Measurements from ENCODE around the gene TOPBP1. TPM values are rescaled to one million over a fixed set of nuclear protein-coding genes. Genes with fewer than 3 reads are reported as not detected.

The TOPBP1 gene
- total and polyA plus RNA-seq, 2 of the 4 experiments (the other 2 are of a cell fraction): 19.5 to 50.5 TPM

GRCh38 chr3:133641254-133641653, 20.5 kb downstream of the TOPBP1 start:
- Histone ChIP-seq H4K8ac (ENCODE audit: low read depth in 2 of 2, low read length in 2 of 2) (no peak overlapping the region), H3K4ac (ENCODE audit: low read depth, low read length) (no peak overlapping the region), H3K56ac (ENCODE audit: extremely low read depth, insufficient read depth, low read length) (no peak overlapping the region), H3K9me1 (ENCODE audit: insufficient read depth, low read length) (peaks cover under 1% of the 10 kb centered on the region; the same call in 1 of the 2 replicates), H3K27me3 (ENCODE audit: control insufficient read depth, insufficient read depth, low read length) (no peaks in the 10 kb centered on the region), H2AK9ac (replicated peaks; ENCODE audit: low read depth, low read length, poor library complexity) (no peak overlapping the region), H4K91ac (ENCODE audit: insufficient read depth, low read depth, low read length) (no peak overlapping the region), H2AK5ac (ENCODE audit: low read depth, low read length) (no peak overlapping the region), H2BK20ac (ENCODE audit: low read depth, low read length) (no peak overlapping the region), H3K36me3 (ENCODE audit: control insufficient read depth, insufficient read depth, low read length) (peaks cover 17% of the 10 kb centered on the region), H3K23ac (ENCODE audit: low read depth, low read length) (no peak overlapping the region), H3K9me3 (ENCODE audit: control insufficient read depth, insufficient read depth, low read length) (no peaks in the 10 kb centered on the region), H2BK15ac (ENCODE audit: low read depth, low read length) (no peak overlapping the region), H4K5ac (ENCODE audit: low read depth, low read length) (no peak overlapping the region), H2BK120ac (ENCODE audit: low read depth, low read length) (no peak overlapping the region), H2AFZ (replicated peaks; ENCODE audit: low read length, poor library complexity) (no peak overlapping the region), H3K4me1 (ENCODE audit: control insufficient read depth, insufficient read depth, low read length) (peaks cover under 1% of the 10 kb centered on the region; the same call in 1 of the 2 replicates), H3K14ac (replicated peaks; ENCODE audit: low read depth, low read length) (no peak overlapping the region), H3K79me1 (ENCODE audit: low read depth in 1 of 2, low read length in 2 of 2) (peaks cover 8 to 27% of the 10 kb centered on the region in 2 experiments), H4K20me1 (ENCODE audit: insufficient read depth, low read length) (no peaks in the 10 kb centered on the region; the same call in 1 of the 2 replicates), H3K4me2 (ENCODE audit: low read depth, low read length) (no peak overlapping the region), H3K27ac (ENCODE audit: insufficient read depth, low read length) (no peak overlapping the region), H3K9ac (ENCODE audit: low read depth, low read length) (no peak overlapping the region), H2BK5ac (ENCODE audit: low read depth, low read length, poor library complexity, severe bottlenecking) (no peak overlapping the region), H3K18ac (ENCODE audit: low read depth, low read length) (no peak overlapping the region), H3K4me3 (ENCODE audit: insufficient read depth, low read depth, low read length) (no peak overlapping the region)
- in situ Hi-C loops (cut with MboI; ENCODE audit: low sequenced_read_pairs) (no loop called here), intact Hi-C loops (cut with micrococcal nuclease) (loop anchor here (5.0 kb wide), 1 partner anchor 49 kb away; no protein-coding TSS in a partner anchor), dilution Hi-C loops (cut with HindIII; ENCODE audit: low sequenced_read_pairs, unreplicated experiment) (no loop called here)
- BruUV-seq (replicated peaks): no TSS peak
- no peak for TF ChIP-seq CEBPB (IDR thresholded peaks at IDR 0.05; ENCODE audit: low read depth, low read length)
- no peak for TF ChIP-seq RAD21 (IDR thresholded peaks at IDR 0.05; ENCODE audit: low read length)
- no peak for TF ChIP-seq POLR2A (IDR thresholded peaks at IDR 0.05; ENCODE audit: low read depth, low read length)
- TF ChIP-seq SMC3 (IDR thresholded peaks at IDR 0.05; ENCODE audit: low read depth, low read length): no peak
- TF ChIP-seq MAFK (IDR thresholded peaks at IDR 0.05; ENCODE audit: low read depth, low read length): no peak
- TF ChIP-seq MAZ (IDR thresholded peaks at IDR 0.05; ENCODE audit: borderline replicate concordance, low read depth, low read length): no peak
- TF ChIP-seq RCOR1 (IDR thresholded peaks at IDR 0.05; ENCODE audit: insufficient replicate concordance, low read length): no peak
- TF ChIP-seq CHD1 (IDR thresholded peaks at IDR 0.05; ENCODE audit: low read depth, low read length): no peak
- TF ChIP-seq MXI1 (IDR thresholded peaks at IDR 0.05; ENCODE audit: borderline replicate concordance, low read depth, low read length): no peak
- TF ChIP-seq NFE2L2 (IDR thresholded peaks at IDR 0.05; ENCODE audit: low read depth, low read length): no peak
- no peak for TF ChIP-seq BHLHE40 (IDR thresholded peaks at IDR 0.05; ENCODE audit: low read depth, low read length)
- no peak for TF ChIP-seq FOS (IDR thresholded peaks at IDR 0.05; ENCODE audit: low read depth, low read length)
- TF ChIP-seq USF2 (IDR thresholded peaks at IDR 0.05; ENCODE audit: low read depth, low read length): no peak
- no peak for TF ChIP-seq CTCF (conservative IDR thresholded peaks at IDR 0.05; ENCODE audit: low read depth, low read length)
- no peak for TF ChIP-seq RFX5 (IDR thresholded peaks at IDR 0.05; ENCODE audit: low read depth, low read length)
- TF ChIP-seq ELK1 (IDR thresholded peaks at IDR 0.05; ENCODE audit: borderline replicate concordance, low read depth, low read length): no peak
- no CpG with 5 or more reads among the region's 4 CpGs for whole genome bisulfite sequencing, 2 experiments (ENCODE audit: extremely low coverage in 2 of 2, insufficient read length in 1 of 2)
- no peak for DNase-seq
- POLR2A ChIA-PET (ENCODE audit: unreplicated experiment): no interaction called here
- ATAC-seq (ENCODE audit: low read depth): no peak
- CTCF ChIA-PET: interaction anchor here (1.1 kb wide), 1 partner anchor 176 kb away, joined by 3 read pairs; no protein-coding TSS in a partner anchor
